IMR-90 (cell line): ENCODE data around the gene IRAK3. TPM values are rescaled to one million over a fixed set of nuclear protein-coding genes. Genes with fewer than 3 reads are reported as not detected.

Experiments
- ATAC-seq: fragments of 200-7000 bp; cut with Tn5 transposase; 2 replicates; pipeline ENCODE4 v1.9.1; 2020; ENCODE audit warnings: low read depth, mild to moderate bottlenecking, moderate library complexity
- BruUV-seq: library from RNA; stranded (reverse); fragments of 400-500 nt; replicated peaks from 2 replicates; lab custom pipeline; 2021; lab: Mats Ljungman, UMichigan
- CTCF ChIA-PET: fragments of 300-600 bp; formaldehyde crosslinking; extraction: SDS; loops from one replicate; lab custom pipeline; 2021; ENCODE audit warnings: antibody characterized with exemption; lab: Yijun Ruan, JAX
- POLR2A ChIA-PET: fragments of 300-600 bp; sonication (Branson Sonifier 250); formaldehyde crosslinking; loops from one replicate; lab custom pipeline; 2022; ENCODE audit warnings: antibody characterized with exemption; ENCODE audit not compliant: unreplicated experiment; lab: Charles Lee
- DNase-seq: peaks from one replicate; pipeline ENCODE4 v3.0.0; 2013
- H2AFZ ChIP-seq: replicated peaks from 2 replicates; pipeline ENCODE3; 2013; ENCODE audit warnings: low read length, mild to moderate bottlenecking; ENCODE audit not compliant: poor library complexity
- H2AK5ac ChIP-seq: 2 replicates; pipeline ENCODE4 v1.6.1; 2013; ENCODE audit warnings: low read depth, low read length, inconsistent platforms
- H2AK9ac ChIP-seq: replicated peaks from 2 replicates; pipeline ENCODE3; 2013; ENCODE audit warnings: mild to moderate bottlenecking, low read depth, low read length, moderate library complexity; ENCODE audit not compliant: poor library complexity
- H2BK120ac ChIP-seq: 2 replicates; pipeline ENCODE4 v1.6.1; 2013; ENCODE audit warnings: low read depth, low read length, inconsistent platforms
- H2BK15ac ChIP-seq: 3 replicates; pipeline ENCODE4 v1.6.1; 2013; ENCODE audit warnings: low read depth, low read length, inconsistent platforms
- H2BK20ac ChIP-seq: 2 replicates; pipeline ENCODE4 v1.6.1; 2013; ENCODE audit warnings: low read depth, mild to moderate bottlenecking, inconsistent platforms, low read length, moderate library complexity
- H2BK5ac ChIP-seq: 2 replicates; pipeline ENCODE4 v1.6.1; 2013; ENCODE audit warnings: mild to moderate bottlenecking, low read depth, low read length, inconsistent platforms; ENCODE audit not compliant: poor library complexity, severe bottlenecking
- H3K14ac ChIP-seq: replicated peaks from 2 replicates; pipeline ENCODE4 v1.6.1; 2013; ENCODE audit warnings: low read depth, low read length, inconsistent platforms
- H3K18ac ChIP-seq: 2 replicates; pipeline ENCODE4 v1.6.1; 2013; ENCODE audit warnings: low read depth, low read length, control low read depth
- H3K23ac ChIP-seq: 2 replicates; pipeline ENCODE4 v1.6.1; 2013; ENCODE audit warnings: low read depth, low read length, inconsistent platforms
- H3K27ac ChIP-seq: 2 replicates; pipeline ENCODE4 v1.5.1; 2013; ENCODE audit warnings: mild to moderate bottlenecking, control low read depth, low read length; ENCODE audit not compliant: insufficient read depth
- H3K27me3 ChIP-seq: 2 replicates; pipeline ENCODE4 v1.6.1; 2013; ENCODE audit warnings: low read length; ENCODE audit not compliant: control insufficient read depth, insufficient read depth
- H3K36me3 ChIP-seq: 2 replicates; pipeline ENCODE4 v1.6.1; 2013; ENCODE audit warnings: low read length, mixed read lengths; ENCODE audit not compliant: control insufficient read depth, insufficient read depth
- H3K4ac ChIP-seq: 2 replicates; pipeline ENCODE4 v1.6.1; 2013; ENCODE audit warnings: low read depth, low read length, inconsistent platforms
- H3K4me1 ChIP-seq: 2 replicates; pipeline ENCODE4 v1.6.1; 2013; ENCODE audit warnings: low read length, mixed read lengths; ENCODE audit not compliant: control insufficient read depth, insufficient read depth
- H3K4me2 ChIP-seq: 2 replicates; pipeline ENCODE4 v1.6.1; 2013; ENCODE audit warnings: low read depth, mild to moderate bottlenecking, control low read depth, low read length, moderate library complexity
- H3K4me3 ChIP-seq: 2 replicates; pipeline ENCODE4 v1.5.1; 2013; ENCODE audit warnings: low read depth, mild to moderate bottlenecking, control low read depth, low read length, moderate library complexity; ENCODE audit not compliant: insufficient read depth
- H3K56ac ChIP-seq: 2 replicates; pipeline ENCODE4 v1.6.1; 2013; ENCODE audit warnings: low read length, inconsistent platforms; ENCODE audit not compliant: insufficient read depth; ENCODE audit errors: extremely low read depth
- H3K79me1 ChIP-seq, 2 experiments: 2 replicates each; pipeline ENCODE4 v1.6.1; 2013; ENCODE audit warnings: low read length in 2 of 2, inconsistent platforms in 1 of 2, low read depth in 1 of 2
- H3K9ac ChIP-seq: 2 replicates; pipeline ENCODE4 v1.6.1; 2013; ENCODE audit warnings: low read depth, low read length, control low read depth
- H3K9me1 ChIP-seq: 2 replicates; pipeline ENCODE4 v1.6.1; 2013; ENCODE audit warnings: low read length, inconsistent platforms; ENCODE audit not compliant: insufficient read depth
- H3K9me3 ChIP-seq: 2 replicates; pipeline ENCODE4 v1.6.1; 2013; ENCODE audit warnings: low read length; ENCODE audit not compliant: control insufficient read depth, insufficient read depth
- H4K20me1 ChIP-seq: 2 replicates; pipeline ENCODE4 v1.6.1; 2013; ENCODE audit warnings: low read length, inconsistent platforms; ENCODE audit not compliant: insufficient read depth
- H4K5ac ChIP-seq: 2 replicates; pipeline ENCODE4 v1.6.1; 2013; ENCODE audit warnings: mild to moderate bottlenecking, low read depth, low read length, control low read depth
- H4K8ac ChIP-seq, 2 experiments: 2 replicates each; pipeline ENCODE4 v1.6.1; 2013; ENCODE audit warnings: low read depth in 2 of 2, low read length in 2 of 2, control low read depth in 1 of 2, inconsistent platforms in 1 of 2
- H4K91ac ChIP-seq: 2 replicates; pipeline ENCODE4 v1.6.1; 2013; ENCODE audit warnings: low read depth, low read length, inconsistent platforms; ENCODE audit not compliant: insufficient read depth
- BHLHE40 ChIP-seq: fragments of 150-350 bp; IDR thresholded peaks from 2 replicates; pipeline ENCODE4 v1.6.1; 2016; ENCODE audit warnings: mild to moderate bottlenecking, low read depth, low read length
- CEBPB ChIP-seq: IDR thresholded peaks from 2 replicates; pipeline ENCODE4 v1.6.1; 2012; ENCODE audit warnings: low read depth, low read length, improper control_type of control experiment
- CHD1 ChIP-seq: IDR thresholded peaks from 2 replicates; pipeline ENCODE4 v1.6.1; 2012; ENCODE audit warnings: low read depth, low read length, improper control_type of control experiment
- FOS ChIP-seq: fragments of 150-350 bp; IDR thresholded peaks from 2 replicates; pipeline ENCODE4 v1.6.1; 2016; ENCODE audit warnings: low read depth, low read length
- MAFK ChIP-seq: IDR thresholded peaks from 2 replicates; pipeline ENCODE4 v1.6.1; 2012; ENCODE audit warnings: low read depth, low read length, improper control_type of control experiment
- MAZ ChIP-seq: IDR thresholded peaks from 2 replicates; pipeline ENCODE4 v1.6.1; 2012; ENCODE audit warnings: low read depth, mild to moderate bottlenecking, low read length, improper control_type of control experiment, moderate library complexity, borderline replicate concordance
- MXI1 ChIP-seq: IDR thresholded peaks from 2 replicates; pipeline ENCODE4 v1.6.1; 2012; ENCODE audit warnings: low read depth, mild to moderate bottlenecking, low read length, moderate library complexity, borderline replicate concordance
- NFE2L2 ChIP-seq: fragments of 150-350 bp; IDR thresholded peaks from 2 replicates; pipeline ENCODE4 v1.6.1; 2016; ENCODE audit warnings: low read depth, mild to moderate bottlenecking, low read length
- POLR2A ChIP-seq: IDR thresholded peaks from 2 replicates; pipeline ENCODE4 v1.6.1; 2012; ENCODE audit warnings: mild to moderate bottlenecking, low read depth, low read length
- RAD21 ChIP-seq: IDR thresholded peaks from 2 replicates; pipeline ENCODE4 v1.6.1; 2012; ENCODE audit warnings: low read length, improper control_type of control experiment
- RCOR1 ChIP-seq: IDR thresholded peaks from 2 replicates; pipeline ENCODE4 v1.6.1; 2012; ENCODE audit warnings: mild to moderate bottlenecking, low read length, improper control_type of control experiment; ENCODE audit not compliant: insufficient replicate concordance
- RFX5 ChIP-seq: IDR thresholded peaks from 2 replicates; pipeline ENCODE4 v1.8.0; 2012; ENCODE audit warnings: low read depth, mild to moderate bottlenecking, low read length, moderate library complexity
- SMC3 ChIP-seq: fragments of 150-350 bp; IDR thresholded peaks from 2 replicates; pipeline ENCODE4 v1.6.1; 2016; ENCODE audit warnings: low read depth, mild to moderate bottlenecking, antibody characterized with exemption, low read length, moderate library complexity
- WGBS, 2 experiments: methylation state at CpG; one replicate each; pipeline versions ENCODE4 v1.1.5 to v1.1.7; 2013; ENCODE audit warnings: missing lambda C conversion rate in 2 of 2; ENCODE audit not compliant: insufficient read length in 1 of 2; ENCODE audit errors: extremely low coverage in 2 of 2; 5-methylcytosine and 5-hydroxymethylcytosine counted together
- dilution Hi-C: fragments of 300-500 bp; cut with HindIII; formaldehyde crosslinking; loops from one replicate; pipeline ENCODE4 v1.14.3; 2018; ENCODE audit warnings: low sequenced_read_pairs; ENCODE audit not compliant: unreplicated experiment
- in situ Hi-C: fragments of 300-500 bp; cut with MboI; formaldehyde crosslinking; loops from 3 replicates; pipeline ENCODE4 v1.14.3; 2019; ENCODE audit warnings: low sequenced_read_pairs, inconsistent platforms, mixed read lengths
- intact Hi-C: fragments of 100-400 bp; cut with micrococcal nuclease; formaldehyde crosslinking; loops from 2 replicates; pipeline ENCODE4 v1.10.0; 2022
- polyA plus RNA-seq, 3 experiments: library from polyadenylated mRNA; depleted of rRNA; stranded (reverse); fragments of >200 nt; gene quantifications; 2 replicates each; pipeline ENCODE4 v1.2.3, GENCODE V29; 2012; ENCODE audit warnings: low replicate concordance in 1 of 3
- total RNA-seq: library from RNA; depleted of rRNA; stranded (reverse); fragments of >200 nt; gene quantifications from 2 replicates; pipeline ENCODE4 v1.2.3, GENCODE V29; 2012
- TF ChIP-seq, protein P1 (sequence below): conservative IDR thresholded peaks from 2 replicates; pipeline ENCODE4 v1.5.1; 2012; ENCODE audit warnings: mild to moderate bottlenecking, low read depth, low read length, improper control_type of control experiment
- TF ChIP-seq, protein P2 (sequence below): fragments of 150-350 bp; IDR thresholded peaks from 2 replicates; pipeline ENCODE4 v1.6.1; 2016; ENCODE audit warnings: low read depth, mild to moderate bottlenecking, low read length, moderate library complexity, borderline replicate concordance
- TF ChIP-seq, protein P3 (sequence below): fragments of 150-350 bp; IDR thresholded peaks from 2 replicates; pipeline ENCODE4 v1.6.1; 2017; ENCODE audit warnings: mild to moderate bottlenecking, antibody characterized with exemption, low read length, low read depth

Gene IRAK3
- total and polyA plus RNA-seq, 2 of the 4 experiments (the other 2 are of a cell fraction) = 0.53 to 0.72 TPM

DNA sequence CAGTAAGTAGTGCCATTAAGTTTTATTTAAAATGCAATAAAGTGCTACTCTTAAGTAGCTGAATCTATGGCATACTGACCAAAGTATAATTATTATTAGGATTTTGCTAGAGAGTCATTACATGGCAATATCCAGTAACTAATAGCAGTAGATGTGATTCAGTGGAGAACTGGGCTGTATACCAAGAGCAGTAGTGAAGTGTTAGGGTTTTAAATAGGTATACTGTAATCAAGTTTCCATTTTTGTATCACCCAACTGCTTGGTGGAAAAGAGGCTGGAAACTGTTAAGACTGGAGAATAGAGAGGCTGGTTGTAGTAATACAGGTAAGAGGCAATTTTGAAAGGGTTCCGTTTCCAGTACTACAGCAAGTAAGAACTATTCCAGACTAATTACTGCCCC, 45.1 kb upstream of the IRAK3 start:
- POLR2A ChIA-PET = no interaction called here
- Histone ChIP-seq H3K4me2 (no peak overlapping the region), H3K9me3 (peaks cover 6% of the 10 kb centered on the region), H3K23ac (no peak overlapping the region), H3K27ac (no peak overlapping the region), H4K20me1 (no peaks in the 10 kb centered on the region), H3K9me1 (no peaks in the 10 kb centered on the region), H2BK5ac (no peak overlapping the region), H2BK20ac (no peak overlapping the region), H3K27me3 (no peaks in the 10 kb centered on the region), H3K9ac (no peak overlapping the region), H2AFZ (no peak overlapping the region), H2AK9ac (no peak overlapping the region), H4K5ac (no peak overlapping the region), H3K4me3 (no peak overlapping the region), H2AK5ac (no peak overlapping the region), H2BK15ac (no peak overlapping the region), H3K36me3 (peaks cover 15% of the 10 kb centered on the region), H3K14ac (no peak overlapping the region), H3K79me1 (peaks cover 34 to 42% of the 10 kb centered on the region in 2 experiments), H3K56ac (no peak overlapping the region), H3K4me1 (no peaks in the 10 kb centered on the region), H4K91ac (no peak overlapping the region), H2BK120ac (no peak overlapping the region), H3K4ac (no peak overlapping the region), H3K18ac (no peak overlapping the region), H4K8ac (no peak overlapping the region)
- no peak for TF ChIP-seq POLR2A
- no peak for TF ChIP-seq MXI1
- TF ChIP-seq FOS = no peak
- no peak for TF ChIP-seq CHD1
- TF ChIP-seq RCOR1 = no peak
- no peak for TF ChIP-seq RFX5
- no peak for TF ChIP-seq RAD21
- TF ChIP-seq MAFK = no peak
- TF ChIP-seq MAZ = no peak
- no peak for TF ChIP-seq NFE2L2
- TF ChIP-seq BHLHE40 = no peak
- no peak for TF ChIP-seq SMC3
- TF ChIP-seq, protein P1, sequence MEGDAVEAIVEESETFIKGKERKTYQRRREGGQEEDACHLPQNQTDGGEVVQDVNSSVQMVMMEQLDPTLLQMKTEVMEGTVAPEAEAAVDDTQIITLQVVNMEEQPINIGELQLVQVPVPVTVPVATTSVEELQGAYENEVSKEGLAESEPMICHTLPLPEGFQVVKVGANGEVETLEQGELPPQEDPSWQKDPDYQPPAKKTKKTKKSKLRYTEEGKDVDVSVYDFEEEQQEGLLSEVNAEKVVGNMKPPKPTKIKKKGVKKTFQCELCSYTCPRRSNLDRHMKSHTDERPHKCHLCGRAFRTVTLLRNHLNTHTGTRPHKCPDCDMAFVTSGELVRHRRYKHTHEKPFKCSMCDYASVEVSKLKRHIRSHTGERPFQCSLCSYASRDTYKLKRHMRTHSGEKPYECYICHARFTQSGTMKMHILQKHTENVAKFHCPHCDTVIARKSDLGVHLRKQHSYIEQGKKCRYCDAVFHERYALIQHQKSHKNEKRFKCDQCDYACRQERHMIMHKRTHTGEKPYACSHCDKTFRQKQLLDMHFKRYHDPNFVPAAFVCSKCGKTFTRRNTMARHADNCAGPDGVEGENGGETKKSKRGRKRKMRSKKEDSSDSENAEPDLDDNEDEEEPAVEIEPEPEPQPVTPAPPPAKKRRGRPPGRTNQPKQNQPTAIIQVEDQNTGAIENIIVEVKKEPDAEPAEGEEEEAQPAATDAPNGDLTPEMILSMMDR = no peak
- TF ChIP-seq CEBPB = no peak
- TF ChIP-seq, protein P2, sequence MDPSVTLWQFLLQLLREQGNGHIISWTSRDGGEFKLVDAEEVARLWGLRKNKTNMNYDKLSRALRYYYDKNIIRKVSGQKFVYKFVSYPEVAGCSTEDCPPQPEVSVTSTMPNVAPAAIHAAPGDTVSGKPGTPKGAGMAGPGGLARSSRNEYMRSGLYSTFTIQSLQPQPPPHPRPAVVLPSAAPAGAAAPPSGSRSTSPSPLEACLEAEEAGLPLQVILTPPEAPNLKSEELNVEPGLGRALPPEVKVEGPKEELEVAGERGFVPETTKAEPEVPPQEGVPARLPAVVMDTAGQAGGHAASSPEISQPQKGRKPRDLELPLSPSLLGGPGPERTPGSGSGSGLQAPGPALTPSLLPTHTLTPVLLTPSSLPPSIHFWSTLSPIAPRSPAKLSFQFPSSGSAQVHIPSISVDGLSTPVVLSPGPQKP = no peak
- TF ChIP-seq, protein P3, sequence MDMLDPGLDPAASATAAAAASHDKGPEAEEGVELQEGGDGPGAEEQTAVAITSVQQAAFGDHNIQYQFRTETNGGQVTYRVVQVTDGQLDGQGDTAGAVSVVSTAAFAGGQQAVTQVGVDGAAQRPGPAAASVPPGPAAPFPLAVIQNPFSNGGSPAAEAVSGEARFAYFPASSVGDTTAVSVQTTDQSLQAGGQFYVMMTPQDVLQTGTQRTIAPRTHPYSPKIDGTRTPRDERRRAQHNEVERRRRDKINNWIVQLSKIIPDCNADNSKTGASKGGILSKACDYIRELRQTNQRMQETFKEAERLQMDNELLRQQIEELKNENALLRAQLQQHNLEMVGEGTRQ = no peak
- no CpG with 5 or more reads among the region's 1 CpG for WGBS, 2 experiments
- ATAC-seq (no peak), DNase-seq (no peak)
- intact Hi-C loops (no loop called here), dilution Hi-C loops (no loop called here), in situ Hi-C loops (no loop called here)
- no TSS peak for BruUV-seq
- CTCF ChIA-PET = no interaction called here
